OCI-LY1 (cell line): ENCODE results near the gene EMD.

Source experiments
- EZH2 ChIP-seq: fragments of 200-600 bp; sonication (generic), shearing (Covaris generic); IDR thresholded peaks from 2 replicates; pipeline ENCODE4 v1.8.0; 2017; ENCODE audit warnings: borderline replicate concordance, mixed run types, mild to moderate bottlenecking, antibody characterized with exemption, low read length, moderate library complexity, mixed read lengths
- TF ChIP-seq, protein P1 (sequence below): fragments of 200-600 bp; sonication (generic), shearing (Covaris generic); IDR thresholded peaks from 2 replicates; pipeline ENCODE4 v1.5.1; 2017; ENCODE audit warnings: mild to moderate bottlenecking, antibody characterized with exemption, low read length, moderate library complexity, mixed read lengths

DNA sequence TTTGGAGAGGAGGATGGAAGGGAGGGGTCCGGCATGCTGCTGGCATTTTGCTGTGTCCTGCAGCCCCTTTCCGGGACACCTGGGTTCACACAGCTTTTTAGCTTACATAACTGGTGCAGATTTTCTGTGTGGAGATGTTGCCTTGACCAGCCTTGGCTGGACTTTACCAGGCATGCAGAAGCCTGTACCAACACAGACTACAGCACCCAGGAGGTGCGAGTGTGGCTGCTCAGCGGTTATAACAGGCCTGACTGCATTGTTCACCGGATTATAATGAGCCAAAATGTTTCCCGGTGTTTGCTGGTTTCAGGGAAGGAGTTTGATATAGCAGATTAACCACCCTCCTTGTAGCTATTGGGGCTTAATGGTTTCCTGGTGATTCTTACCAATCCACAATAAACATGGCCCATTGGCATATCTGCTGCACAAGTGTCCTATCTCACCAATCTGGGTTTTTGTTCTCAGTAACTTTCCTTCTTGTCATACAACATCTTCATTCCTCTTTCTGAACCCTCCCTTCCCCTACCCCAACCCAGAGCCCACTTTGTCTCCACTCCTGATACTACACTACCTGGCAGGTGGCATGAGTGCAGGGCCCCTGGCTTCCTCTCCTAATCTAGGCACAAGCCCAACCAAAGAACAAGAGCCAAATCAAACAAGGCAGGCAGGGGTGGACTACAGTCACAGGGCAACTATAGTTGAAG lies 23.0 kb downstream of the EMD start:
- TF ChIP-seq, protein P1, sequence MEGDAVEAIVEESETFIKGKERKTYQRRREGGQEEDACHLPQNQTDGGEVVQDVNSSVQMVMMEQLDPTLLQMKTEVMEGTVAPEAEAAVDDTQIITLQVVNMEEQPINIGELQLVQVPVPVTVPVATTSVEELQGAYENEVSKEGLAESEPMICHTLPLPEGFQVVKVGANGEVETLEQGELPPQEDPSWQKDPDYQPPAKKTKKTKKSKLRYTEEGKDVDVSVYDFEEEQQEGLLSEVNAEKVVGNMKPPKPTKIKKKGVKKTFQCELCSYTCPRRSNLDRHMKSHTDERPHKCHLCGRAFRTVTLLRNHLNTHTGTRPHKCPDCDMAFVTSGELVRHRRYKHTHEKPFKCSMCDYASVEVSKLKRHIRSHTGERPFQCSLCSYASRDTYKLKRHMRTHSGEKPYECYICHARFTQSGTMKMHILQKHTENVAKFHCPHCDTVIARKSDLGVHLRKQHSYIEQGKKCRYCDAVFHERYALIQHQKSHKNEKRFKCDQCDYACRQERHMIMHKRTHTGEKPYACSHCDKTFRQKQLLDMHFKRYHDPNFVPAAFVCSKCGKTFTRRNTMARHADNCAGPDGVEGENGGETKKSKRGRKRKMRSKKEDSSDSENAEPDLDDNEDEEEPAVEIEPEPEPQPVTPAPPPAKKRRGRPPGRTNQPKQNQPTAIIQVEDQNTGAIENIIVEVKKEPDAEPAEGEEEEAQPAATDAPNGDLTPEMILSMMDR = no peak
- TF ChIP-seq EZH2 = no peak
